Astrocyte of the cerebellum (primary cell): ENCODE measurements around the gene CACNA1D.

ENCODE experiments used
- DNase-seq: peaks from one replicate; pipeline ENCODE4 v3.0.0-alpha.2; 2011; ENCODE audit warnings: low read depth
- H3K4me3 ChIP-seq: 2 replicates; pipeline ENCODE4 v1.5.1; 2011; ENCODE audit warnings: mild to moderate bottlenecking, low read depth, low read length, moderate library complexity
- in situ Hi-C: cut with HindIII; loops from 2 replicates; pipeline ENCODE4 v1.10.0; 2017; ENCODE audit warnings: low sequenced_read_pairs
- TF ChIP-seq, protein P1 (sequence below): IDR thresholded peaks from 2 replicates; pipeline ENCODE4 v1.5.1; 2012; ENCODE audit warnings: low read length, low read depth, moderate library complexity, mild to moderate bottlenecking; ENCODE audit errors: missing control alignments

CACNA1D gene

GRCh38 chr3:53674582-53674981 lies 180.2 kb downstream of the CACNA1D start:
- TF ChIP-seq, protein P1, sequence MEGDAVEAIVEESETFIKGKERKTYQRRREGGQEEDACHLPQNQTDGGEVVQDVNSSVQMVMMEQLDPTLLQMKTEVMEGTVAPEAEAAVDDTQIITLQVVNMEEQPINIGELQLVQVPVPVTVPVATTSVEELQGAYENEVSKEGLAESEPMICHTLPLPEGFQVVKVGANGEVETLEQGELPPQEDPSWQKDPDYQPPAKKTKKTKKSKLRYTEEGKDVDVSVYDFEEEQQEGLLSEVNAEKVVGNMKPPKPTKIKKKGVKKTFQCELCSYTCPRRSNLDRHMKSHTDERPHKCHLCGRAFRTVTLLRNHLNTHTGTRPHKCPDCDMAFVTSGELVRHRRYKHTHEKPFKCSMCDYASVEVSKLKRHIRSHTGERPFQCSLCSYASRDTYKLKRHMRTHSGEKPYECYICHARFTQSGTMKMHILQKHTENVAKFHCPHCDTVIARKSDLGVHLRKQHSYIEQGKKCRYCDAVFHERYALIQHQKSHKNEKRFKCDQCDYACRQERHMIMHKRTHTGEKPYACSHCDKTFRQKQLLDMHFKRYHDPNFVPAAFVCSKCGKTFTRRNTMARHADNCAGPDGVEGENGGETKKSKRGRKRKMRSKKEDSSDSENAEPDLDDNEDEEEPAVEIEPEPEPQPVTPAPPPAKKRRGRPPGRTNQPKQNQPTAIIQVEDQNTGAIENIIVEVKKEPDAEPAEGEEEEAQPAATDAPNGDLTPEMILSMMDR, result no peak
- in situ Hi-C loops, result no loop called here
- H3K4me3 ChIP-seq, result no peak overlapping the region
- no peak for DNase-seq

DNA sequence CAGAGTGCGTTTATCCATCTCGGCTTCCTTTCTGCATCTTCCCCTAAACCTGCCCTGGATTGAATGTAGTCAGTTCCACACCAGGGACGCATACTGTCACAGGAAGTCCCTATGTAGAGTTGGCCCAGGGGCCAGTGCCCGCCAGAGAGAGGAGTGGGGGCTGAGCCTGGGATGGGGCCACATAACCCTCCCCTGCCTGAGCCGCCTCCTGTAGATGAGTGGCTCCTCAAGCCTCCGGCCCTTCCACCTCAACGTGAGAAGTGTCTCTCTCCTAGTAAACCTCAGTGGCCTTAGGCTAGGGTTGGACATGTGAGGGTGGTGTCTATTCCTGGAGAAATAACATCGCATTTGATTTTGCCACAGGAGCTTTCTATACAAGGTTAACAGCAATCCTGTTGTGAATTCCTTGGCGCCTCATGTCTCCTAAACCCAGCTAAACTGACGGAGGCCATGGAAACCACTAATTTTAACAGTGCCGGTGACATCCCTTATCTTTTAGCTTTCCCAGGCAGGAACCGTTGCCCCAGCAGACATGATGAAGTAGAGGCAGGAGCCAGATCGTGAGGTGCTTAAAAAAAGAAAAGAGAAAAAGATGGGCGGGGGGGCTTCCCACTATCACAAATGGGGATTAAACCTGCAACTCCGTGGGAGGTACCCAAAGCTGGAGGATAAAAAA lies 180.7 kb downstream of the CACNA1D start:
- TF ChIP-seq, protein P1, result no peak
- H3K4me3 ChIP-seq, result no peak overlapping the region
- in situ Hi-C loops, result no loop called here
- no peak for DNase-seq

- in situ Hi-C loops, result no loop called here
- TF ChIP-seq, protein P1, result no peak
- H3K4me3 ChIP-seq, result no peak overlapping the region
- no peak for DNase-seq
These were observed 181.5 kb downstream of the CACNA1D start for GRCh38 chr3:53675942-53676341.

- no peak for DNase-seq
- TF ChIP-seq, protein P1, result no peak
- H3K4me3 ChIP-seq, result no peak overlapping the region
- in situ Hi-C loops, result no loop called here
These were observed 183.0 kb downstream of the CACNA1D start for GRCh38 chr3:53677413-53677812.

DNA sequence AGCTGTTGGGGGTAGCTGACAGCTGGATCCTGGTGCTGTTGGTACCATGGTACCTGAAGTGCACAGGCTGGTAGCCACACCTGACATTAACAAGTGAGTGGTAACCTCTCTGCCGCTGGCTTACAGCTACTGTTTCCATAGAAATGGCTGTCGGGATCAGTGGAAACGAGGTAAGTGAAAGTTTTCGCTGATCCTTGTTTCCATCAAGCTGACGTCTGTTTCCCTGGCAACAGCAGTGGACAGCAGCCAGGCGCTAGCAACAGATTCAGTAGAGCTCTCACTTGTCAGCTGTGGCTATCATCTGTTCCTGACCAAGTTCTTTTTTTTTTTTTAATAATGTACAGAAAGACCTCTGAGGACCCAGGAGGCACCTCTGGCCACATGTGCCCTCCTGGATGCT lies 185.6 kb downstream of the CACNA1D start:
- TF ChIP-seq, protein P1, result no peak
- in situ Hi-C loops, result no loop called here
- no peak overlapping the region for H3K4me3 ChIP-seq
- DNase-seq, result no peak

- no peak overlapping the region for H3K4me3 ChIP-seq
- DNase-seq, result no peak
- in situ Hi-C loops, result no loop called here
- TF ChIP-seq, protein P1, result no peak
These were observed 188.4 kb downstream of the CACNA1D start for GRCh38 chr3:53682807-53683206.
